ENCODE measurements around the gene VCAM1.

- TF ChIP-seq, protein P1, sequence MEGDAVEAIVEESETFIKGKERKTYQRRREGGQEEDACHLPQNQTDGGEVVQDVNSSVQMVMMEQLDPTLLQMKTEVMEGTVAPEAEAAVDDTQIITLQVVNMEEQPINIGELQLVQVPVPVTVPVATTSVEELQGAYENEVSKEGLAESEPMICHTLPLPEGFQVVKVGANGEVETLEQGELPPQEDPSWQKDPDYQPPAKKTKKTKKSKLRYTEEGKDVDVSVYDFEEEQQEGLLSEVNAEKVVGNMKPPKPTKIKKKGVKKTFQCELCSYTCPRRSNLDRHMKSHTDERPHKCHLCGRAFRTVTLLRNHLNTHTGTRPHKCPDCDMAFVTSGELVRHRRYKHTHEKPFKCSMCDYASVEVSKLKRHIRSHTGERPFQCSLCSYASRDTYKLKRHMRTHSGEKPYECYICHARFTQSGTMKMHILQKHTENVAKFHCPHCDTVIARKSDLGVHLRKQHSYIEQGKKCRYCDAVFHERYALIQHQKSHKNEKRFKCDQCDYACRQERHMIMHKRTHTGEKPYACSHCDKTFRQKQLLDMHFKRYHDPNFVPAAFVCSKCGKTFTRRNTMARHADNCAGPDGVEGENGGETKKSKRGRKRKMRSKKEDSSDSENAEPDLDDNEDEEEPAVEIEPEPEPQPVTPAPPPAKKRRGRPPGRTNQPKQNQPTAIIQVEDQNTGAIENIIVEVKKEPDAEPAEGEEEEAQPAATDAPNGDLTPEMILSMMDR (conservative IDR thresholded peaks at IDR 0.05; ENCODE audit: low read depth, low read length), result no peak
- TF ChIP-seq EZH2 (IDR thresholded peaks at IDR 0.05; ENCODE audit: low read length, unreplicated experiment) (no peak), EZH2phosphoT487 (IDR thresholded peaks at IDR 0.05; ENCODE audit: borderline replicate concordance, low read length) (no peak)
Observed at GRCh38 chr1:100713626-100714025, 5.9 kb upstream of the VCAM1 start.
